Choroid plexus epithelial cell (primary cell): ENCODE data around the gene SUDS3.
"Not testable (repeated sequence)": the region's sequence is repeated elsewhere in the genome, so short reads cannot be mapped to it uniquely, and the experiment has no call there.

Experiments
- DNase-seq: peaks from one replicate; pipeline ENCODE4 v3.0.0-alpha.2; 2010; ENCODE audit warnings: low read depth
- H3K4me3 ChIP-seq: 2 replicates; pipeline ENCODE4 v1.5.1; 2011; ENCODE audit warnings: low read depth, mild to moderate bottlenecking, control low read depth, low read length, moderate library complexity
- TF ChIP-seq, protein P1 (sequence below): conservative IDR thresholded peaks from 2 replicates; pipeline ENCODE4 v1.5.1; 2011; ENCODE audit warnings: low read depth, mild to moderate bottlenecking, control low read depth, inconsistent platforms, low read length, moderate library complexity

SUDS3 gene

DNA sequence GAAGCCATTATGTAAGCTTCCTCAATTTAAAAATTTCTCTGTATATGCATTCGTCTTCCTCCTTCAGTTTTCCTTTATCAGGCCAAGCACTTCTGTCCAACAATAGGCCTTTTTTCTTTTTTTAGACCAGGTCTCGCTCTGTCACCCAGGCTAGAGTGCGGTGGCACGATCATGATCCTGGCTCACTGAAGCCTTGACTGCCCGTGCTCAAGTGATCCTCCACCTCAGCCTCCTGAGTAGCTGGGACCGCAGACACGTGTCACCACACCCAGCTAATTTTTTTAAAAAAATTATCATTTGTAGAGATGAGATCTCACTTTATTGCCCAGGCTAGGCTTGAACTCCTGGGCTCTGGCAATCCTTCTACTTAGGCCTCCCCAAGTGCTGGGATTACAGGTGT lies 29.5 kb upstream of the SUDS3 start:
- no peak overlapping the region for H3K4me3 ChIP-seq
- DNase-seq = no peak
- TF ChIP-seq, protein P1, sequence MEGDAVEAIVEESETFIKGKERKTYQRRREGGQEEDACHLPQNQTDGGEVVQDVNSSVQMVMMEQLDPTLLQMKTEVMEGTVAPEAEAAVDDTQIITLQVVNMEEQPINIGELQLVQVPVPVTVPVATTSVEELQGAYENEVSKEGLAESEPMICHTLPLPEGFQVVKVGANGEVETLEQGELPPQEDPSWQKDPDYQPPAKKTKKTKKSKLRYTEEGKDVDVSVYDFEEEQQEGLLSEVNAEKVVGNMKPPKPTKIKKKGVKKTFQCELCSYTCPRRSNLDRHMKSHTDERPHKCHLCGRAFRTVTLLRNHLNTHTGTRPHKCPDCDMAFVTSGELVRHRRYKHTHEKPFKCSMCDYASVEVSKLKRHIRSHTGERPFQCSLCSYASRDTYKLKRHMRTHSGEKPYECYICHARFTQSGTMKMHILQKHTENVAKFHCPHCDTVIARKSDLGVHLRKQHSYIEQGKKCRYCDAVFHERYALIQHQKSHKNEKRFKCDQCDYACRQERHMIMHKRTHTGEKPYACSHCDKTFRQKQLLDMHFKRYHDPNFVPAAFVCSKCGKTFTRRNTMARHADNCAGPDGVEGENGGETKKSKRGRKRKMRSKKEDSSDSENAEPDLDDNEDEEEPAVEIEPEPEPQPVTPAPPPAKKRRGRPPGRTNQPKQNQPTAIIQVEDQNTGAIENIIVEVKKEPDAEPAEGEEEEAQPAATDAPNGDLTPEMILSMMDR = no peak

DNA sequence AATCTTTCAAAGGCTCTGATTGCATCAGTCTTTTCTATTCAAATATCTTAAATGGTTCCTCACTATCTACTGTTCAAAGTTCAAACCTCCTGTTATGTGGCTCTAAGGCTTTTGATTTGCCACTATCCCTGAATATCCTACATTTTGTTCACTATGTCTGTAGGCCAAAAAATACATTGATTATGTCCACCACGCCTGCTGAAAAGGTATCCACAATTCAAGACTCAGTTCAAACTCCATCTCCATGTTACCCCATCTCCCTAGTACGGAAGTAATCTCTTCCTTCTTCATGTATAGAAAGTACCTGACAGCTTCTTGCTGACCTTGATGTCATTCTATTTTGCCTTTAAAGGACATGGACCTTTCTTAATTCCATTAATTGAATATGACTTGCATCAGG lies 28.4 kb upstream of the SUDS3 start:
- no peak for DNase-seq
- no peak overlapping the region for H3K4me3 ChIP-seq
- TF ChIP-seq, protein P1 = no peak

DNA sequence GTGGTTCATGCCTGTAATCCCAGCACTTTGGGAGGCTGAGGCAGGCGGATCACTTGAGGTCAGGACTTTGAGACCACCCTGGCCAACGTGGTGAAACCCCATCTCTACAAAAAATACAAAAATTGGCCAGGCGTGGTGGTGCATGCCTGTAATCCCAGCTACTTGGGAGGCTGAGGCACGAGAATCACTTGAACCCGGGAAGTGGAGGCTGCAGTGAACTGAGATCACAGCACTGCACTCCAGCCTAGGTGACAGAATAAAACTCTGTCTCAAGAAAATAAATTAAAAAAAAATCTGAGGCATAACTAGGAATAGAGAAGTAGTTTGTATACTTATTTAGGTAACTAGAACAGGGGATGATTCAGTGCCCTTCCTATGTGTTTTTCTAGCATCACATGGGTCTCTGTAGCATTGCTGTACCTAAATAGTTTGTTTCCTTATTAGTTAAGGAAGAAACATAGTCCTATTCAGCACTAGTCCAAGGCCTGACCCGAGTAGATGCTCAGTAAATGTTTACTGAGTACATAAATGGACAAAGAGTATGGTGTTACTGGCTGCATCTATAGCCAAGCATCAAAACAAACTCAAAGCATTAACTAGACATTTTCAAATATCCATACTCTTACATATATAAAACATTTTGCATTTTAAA lies 25.3 kb upstream of the SUDS3 start:
- TF ChIP-seq, protein P1 = no peak
- no peak for DNase-seq
- no peak overlapping the region for H3K4me3 ChIP-seq

DNA sequence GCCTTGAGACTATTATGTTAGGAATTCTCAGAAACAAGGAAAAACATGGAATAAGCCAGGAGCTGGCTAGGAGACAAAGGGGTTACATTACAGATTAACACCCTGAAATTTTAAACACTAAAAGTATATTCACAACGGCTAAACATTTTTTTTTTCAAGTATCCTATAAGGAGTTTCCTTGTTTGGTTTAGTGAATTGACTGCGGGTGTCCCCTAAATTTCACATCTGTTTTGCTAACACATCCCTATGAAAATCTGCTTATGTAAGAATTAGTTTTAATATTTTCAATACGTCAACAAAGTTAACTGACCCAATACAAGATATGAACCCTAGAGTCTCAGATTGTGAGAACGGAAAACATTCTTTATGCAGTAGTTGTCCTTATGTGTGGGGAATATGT lies 22.6 kb upstream of the SUDS3 start:
- no peak for DNase-seq
- TF ChIP-seq, protein P1 = no peak
- no peak overlapping the region for H3K4me3 ChIP-seq

DNA sequence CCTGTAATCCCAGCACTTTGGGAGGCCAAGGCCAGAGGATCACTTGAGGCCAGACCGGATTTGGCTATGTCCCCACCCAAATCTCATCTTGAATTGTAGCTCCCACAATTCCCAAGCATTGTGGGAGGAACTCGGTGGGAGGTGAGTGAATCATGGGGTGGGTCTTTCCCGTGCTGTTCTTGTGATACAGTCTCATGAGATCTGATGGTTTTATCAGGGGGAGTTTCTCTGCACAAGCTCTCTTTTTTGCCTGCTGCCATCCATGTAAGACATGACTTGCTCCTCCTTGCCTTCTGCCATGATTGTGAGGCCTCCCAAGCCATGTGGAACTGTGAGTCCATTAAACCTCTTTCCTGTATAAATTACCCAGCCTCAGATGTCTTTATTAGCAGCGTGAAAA lies 21.9 kb upstream of the SUDS3 start:
- not testable (repeated sequence) for H3K4me3 ChIP-seq, DNase-seq

DNA sequence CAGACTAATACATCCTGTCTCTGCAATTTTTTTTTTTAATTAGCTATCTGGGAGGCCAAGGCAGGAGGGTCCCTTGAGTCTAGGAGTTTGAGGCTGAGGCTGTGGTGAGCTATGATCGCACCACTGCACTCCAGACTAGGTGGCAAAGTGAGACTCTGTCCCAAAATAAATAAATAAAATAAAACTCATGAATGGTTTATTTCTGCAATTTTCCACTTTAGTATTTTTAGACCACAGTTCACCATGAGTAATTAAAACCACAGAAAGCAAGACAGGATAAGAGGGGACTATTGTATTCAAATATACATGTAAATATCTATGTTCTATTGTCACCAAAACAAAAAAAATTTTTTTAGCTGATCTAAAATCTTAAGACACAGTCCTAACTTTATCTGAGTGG lies 21.5 kb upstream of the SUDS3 start:
- TF ChIP-seq, protein P1 = no peak
- DNase-seq = no peak
- H3K4me3 ChIP-seq = no peak overlapping the region

DNA sequence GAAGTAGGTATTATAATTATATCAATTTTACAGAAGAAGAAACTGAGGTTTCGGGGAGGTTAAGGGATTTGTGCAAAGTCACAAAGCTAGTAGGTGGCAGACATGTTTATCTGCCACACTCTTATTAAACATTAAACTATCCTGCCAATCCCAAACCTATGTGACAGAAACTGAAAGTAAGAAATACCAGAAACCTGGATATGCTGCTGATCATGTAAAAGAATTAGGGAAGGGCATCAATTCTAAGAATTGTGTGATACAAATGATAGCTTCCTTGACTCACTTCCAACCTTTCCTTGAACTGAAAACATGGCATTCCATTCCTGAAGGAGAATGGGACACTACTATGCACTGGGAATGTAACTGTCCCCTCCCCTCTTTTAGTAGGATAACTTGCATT lies 20.5 kb upstream of the SUDS3 start:
- TF ChIP-seq, protein P1 = no peak
- H3K4me3 ChIP-seq = no peak overlapping the region
- no peak for DNase-seq
